Amygdala (tissue), 56 donors: ENCODE results near the gene SH2B2.

ENCODE experiments used
- DNase-seq, 56 donors: peaks; one replicate each; lab custom pipeline; 2025; lab: John Stamatoyannopoulos, UW

Gene SH2B2

GRCh38 chr7:102264367-102264891 lies 22.2 kb upstream of the SH2B2 start:
- no peak for DNase-seq

DNA sequence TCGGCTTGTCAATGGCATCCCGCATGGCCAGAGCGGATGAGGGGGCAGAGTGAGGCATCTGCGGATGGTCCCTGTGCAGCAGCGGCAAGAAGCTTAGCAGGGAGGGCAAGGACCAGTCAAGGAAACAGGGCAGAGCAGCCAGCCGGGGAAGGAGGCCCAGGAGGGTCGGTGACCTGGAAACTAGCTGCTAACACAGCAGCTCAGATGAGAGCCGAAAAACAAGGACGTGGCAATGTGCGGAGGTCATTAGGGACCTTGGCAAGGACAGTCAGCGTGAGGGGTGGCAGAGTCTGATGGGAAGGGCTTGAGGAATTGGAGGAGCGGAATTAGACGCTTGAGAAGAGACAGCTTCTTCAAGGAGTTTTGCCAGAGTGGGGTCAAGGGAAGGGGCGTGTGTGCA lies 20.1 kb upstream of the SH2B2 start:
- DNase-seq: no peak

- DNase-seq: peak in 1 of 56 donors; percentile 6
Measured at GRCh38 chr7:102268635-102269034, 18.0 kb upstream of the SH2B2 start.

- DNase-seq: peak in 18 of 56 donors; percentile 6 to 53 (median 20)
Measured at GRCh38 chr7:102270178-102270887, 16.3 kb upstream of the SH2B2 start.

DNA sequence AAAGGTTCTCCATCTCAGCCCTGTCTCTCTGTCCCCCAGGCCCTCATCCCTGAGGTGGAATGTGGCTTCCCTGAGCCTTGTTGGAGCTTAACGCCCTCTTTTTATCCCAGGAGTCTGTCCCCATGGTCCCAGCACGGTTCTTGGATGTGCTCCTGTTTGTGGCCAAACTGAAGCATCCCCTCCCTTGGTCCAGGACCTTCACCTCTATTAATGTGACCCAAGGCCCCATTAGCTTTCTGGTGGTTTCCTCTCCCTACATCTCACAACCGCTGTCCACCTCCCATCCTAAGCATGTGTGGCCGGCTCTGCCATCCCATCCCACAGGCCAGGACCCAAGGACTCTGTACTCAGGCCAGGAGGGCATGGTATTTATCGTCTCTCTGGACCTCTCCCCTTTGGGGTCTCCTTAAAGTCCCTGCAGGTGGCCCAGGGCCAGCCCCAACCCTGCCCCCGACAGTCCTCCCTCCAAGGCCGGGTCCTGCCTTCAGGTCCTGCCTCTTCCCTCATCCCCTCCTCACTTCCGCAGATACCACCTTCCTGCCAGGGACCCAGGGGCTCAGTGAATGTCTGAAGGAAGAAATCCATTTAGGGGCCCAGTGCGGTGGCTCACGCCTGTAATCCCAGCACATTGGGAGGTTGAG lies 15.4 kb upstream of the SH2B2 start:
- no peak for DNase-seq

DNA sequence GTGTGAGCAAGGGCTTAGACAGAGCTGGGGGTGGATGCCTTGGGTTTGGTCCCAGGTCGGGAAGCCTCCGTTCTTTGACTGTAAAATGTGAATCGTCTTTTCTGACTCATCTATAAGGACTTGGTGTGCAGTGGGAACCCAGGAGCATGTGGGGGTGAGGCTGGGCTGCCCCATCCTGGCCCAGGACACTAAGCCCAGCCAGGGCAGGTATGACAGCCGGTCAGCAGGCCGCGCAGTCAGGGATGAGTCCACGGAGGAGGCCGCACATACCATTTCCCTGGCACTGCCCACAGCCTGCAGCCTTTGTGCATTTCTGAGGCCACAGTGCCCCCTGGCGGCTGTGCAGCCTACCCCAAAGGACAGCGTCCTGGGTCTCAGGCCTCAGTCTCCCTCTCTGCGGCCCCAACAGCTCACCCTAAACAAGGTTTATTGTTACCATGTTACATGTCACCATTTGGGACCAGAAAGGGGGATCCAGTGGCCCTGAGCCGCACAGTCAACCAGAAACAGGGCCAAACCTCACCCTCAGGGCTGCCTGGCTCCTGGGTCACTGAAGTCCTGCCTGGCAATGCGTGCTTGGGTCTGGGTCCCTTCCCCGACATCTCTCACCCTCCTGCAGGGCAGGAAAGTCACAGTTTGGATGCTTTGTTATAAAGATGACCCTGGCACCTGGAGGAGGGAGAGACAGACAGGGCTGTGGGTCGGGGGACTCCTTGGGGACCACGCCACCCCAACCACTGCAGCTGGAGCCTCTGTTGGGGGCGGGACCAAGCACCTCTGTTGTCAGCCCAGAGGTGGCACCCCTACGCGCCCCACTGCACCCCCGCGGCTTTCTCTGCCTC lies 14.4 kb upstream of the SH2B2 start:
- DNase-seq: peak in 49 of 56 donors; percentile 7 to 86 (median 46)

GRCh38 chr7:102272917-102273748 lies 13.5 kb upstream of the SH2B2 start:
- no peak for DNase-seq

- no peak for DNase-seq
Measured at GRCh38 chr7:102273749-102274712, 12.6 kb upstream of the SH2B2 start.

GRCh38 chr7:102275123-102275703 lies 11.5 kb upstream of the SH2B2 start:
- no peak for DNase-seq

GRCh38 chr7:102277901-102278300 lies 8.8 kb upstream of the SH2B2 start:
- no peak for DNase-seq

DNA sequence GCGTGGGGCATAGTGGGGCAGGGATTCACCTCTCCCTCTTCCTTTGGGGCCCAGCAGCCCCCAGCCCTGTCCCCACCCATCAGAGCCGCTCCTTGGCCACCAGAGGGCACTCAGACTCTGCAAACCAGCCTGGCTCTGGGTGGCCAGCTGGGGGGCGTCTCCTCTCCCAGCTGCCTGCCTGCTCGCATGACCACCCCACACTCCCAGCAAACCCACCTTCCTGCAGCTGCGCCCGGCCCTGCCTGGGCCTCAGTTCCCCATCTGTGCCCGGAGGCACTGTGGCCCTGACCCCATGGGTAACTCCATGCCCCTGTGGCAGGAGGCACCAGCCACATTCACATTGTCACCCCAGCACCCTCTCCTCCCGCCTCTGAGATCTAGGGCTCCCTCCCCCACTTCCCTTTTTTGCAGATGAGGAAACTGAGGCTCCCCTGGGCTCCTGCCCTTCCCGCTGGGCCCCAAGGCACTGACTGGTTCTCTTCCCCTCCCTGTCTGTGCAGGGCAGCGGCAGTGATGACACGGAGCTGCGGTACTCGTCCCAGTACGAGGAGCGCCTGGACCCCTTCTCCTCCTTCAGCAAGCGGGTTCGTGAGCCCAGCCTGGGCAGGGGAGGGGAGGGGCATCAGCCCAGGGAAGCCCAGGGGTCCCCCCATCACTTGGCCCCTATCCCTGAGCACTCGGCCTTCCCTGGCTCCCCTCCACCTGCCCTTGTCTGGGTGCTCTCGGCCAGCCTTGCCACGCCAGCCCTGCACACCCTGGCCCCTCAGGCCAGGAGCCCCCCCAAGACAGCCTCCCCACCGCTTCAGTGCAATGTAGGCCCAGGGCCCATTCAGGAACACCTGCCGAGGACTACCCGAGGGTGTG lies 6.9 kb upstream of the SH2B2 start:
- peak in 36 of 56 donors; percentile 4 to 61 (median 23) for DNase-seq

- DNase-seq: no peak
Measured at GRCh38 chr7:102280521-102280920, 6.1 kb upstream of the SH2B2 start.

- DNase-seq: no peak
Measured at GRCh38 chr7:102281785-102282184, 4.9 kb upstream of the SH2B2 start.

GRCh38 chr7:102282465-102283362 lies 4.0 kb upstream of the SH2B2 start:
- DNase-seq: no peak

DNA sequence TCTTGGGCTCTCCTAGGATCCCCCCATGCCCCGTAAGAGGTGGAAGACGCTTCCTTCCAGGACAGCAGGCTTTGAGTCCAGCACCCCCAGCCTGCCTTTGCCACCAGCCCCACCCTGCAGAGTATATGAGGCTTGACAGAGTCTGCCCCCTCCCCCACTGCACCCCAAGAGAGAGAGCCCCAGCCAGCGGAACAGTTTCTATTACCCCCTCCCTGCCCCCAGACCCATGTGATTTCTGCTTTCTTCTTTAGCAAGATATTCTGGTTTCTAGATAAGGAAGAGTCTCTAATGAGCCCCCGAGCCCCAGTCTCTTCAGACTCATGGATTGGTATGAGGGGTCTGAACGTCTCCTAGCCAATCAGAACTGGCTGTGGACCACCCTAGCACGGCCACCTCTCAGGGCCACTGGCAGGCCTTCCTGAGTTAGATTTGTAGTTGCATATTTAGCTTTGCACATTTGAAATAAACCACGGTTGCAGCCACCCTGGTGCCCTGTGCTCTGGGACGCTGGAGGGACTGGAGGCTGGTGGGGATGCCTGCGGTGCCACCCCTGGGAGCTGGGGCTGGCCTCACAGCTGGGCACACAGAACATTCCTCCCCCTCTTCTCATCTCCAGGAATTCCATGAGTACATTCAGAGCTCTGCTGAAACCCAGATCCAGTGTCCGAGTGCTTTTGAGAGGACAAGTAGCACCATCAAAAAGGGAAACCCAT lies 3.0 kb upstream of the SH2B2 start:
- no peak for DNase-seq

- no peak for DNase-seq
Measured at GRCh38 chr7:102284399-102284798, 2.3 kb upstream of the SH2B2 start.
